ENCODE data around the gene DIS3L2. TPM values are rescaled to one million over a fixed set of nuclear protein-coding genes. Genes with fewer than 3 reads are reported as not detected.

The DIS3L2 gene
- total and polyA plus RNA-seq, 2 experiments from 2014 or later = 15.2 to 25.3 TPM

GRCh38 chr2:232335859-232336215 is 374.3 kb downstream of the DIS3L2 start (continued):
- no peak for TF ChIP-seq ZNF462 (CRISPR knock-in tag; IDR thresholded peaks at IDR 0.05)
- TF ChIP-seq ZNF331 (CRISPR knock-in tag; IDR thresholded peaks at IDR 0.05; ENCODE audit: low read depth) = no peak

GRCh38 chr2:232336241-232336736 is 374.8 kb downstream of the DIS3L2 start:
- no peak for DNase-seq (ENCODE audit: low spot score)
- Histone ChIP-seq H2AFZ (no peak overlapping the region), H3K36me3 (ENCODE audit: insufficient read depth) (no peaks in the 10 kb centered on the region), H3K27me3 (ENCODE audit: insufficient read depth) (no peaks in the 10 kb centered on the region), H3K4me1 (ENCODE audit: insufficient read depth) (no peaks in the 10 kb centered on the region), H3K27ac (ENCODE audit: low read depth) (no peak overlapping the region), H4K20me1 (replicated peaks; ENCODE audit: insufficient read depth) (no peaks in the 10 kb centered on the region), H3K79me2 (replicated peaks; ENCODE audit: insufficient read depth) (no peaks in the 10 kb centered on the region), H3F3A (replicated peaks; ENCODE audit: low read depth) (no peaks in the 10 kb centered on the region), H3K4me2 (no peak overlapping the region), H3K9me2 (ENCODE audit: insufficient read depth) (no peaks in the 10 kb centered on the region), H3K4me3 (no peak overlapping the region)
- no peak overlapping the region for H3K27ac Mint-ChIP-seq
- H3K4me3 Mint-ChIP-seq = no peak overlapping the region
- H3K4me1 Mint-ChIP-seq = 0 out of 3 replicates have a peak, but pooled peaks cover 4% of the 10 kb centered on the region
- ATAC-seq = no peak
- H3K27me3 Mint-ChIP-seq (ENCODE audit: insufficient read depth, low read depth, poor library complexity) = peaks cover 9% of the 10 kb centered on the region
- H3K36me3 Mint-ChIP-seq (ENCODE audit: low read depth) = no peaks in the 10 kb centered on the region; the same call in 2 of the 3 replicates
- H3K9me3 Mint-ChIP-seq = no peaks in the 10 kb centered on the region
- TF ChIP-seq POLR2AphosphoS5 (IDR thresholded peaks at IDR 0.05; ENCODE audit: low read depth) = no peak
- no peak for TF ChIP-seq NANOG (IDR thresholded peaks at IDR 0.05; ENCODE audit: borderline replicate concordance)
- no peak for TF ChIP-seq ZNF114 (CRISPR knock-in tag; IDR thresholded peaks at IDR 0.05)
- TF ChIP-seq ZNF462 (CRISPR knock-in tag; IDR thresholded peaks at IDR 0.05) = no peak
- TF ChIP-seq EZH2phosphoT487 (IDR thresholded peaks at IDR 0.05; ENCODE audit: unreplicated experiment) = no peak
- no peak for TF ChIP-seq EZH2 (IDR thresholded peaks at IDR 0.05; ENCODE audit: low read depth, unreplicated experiment)
- TF ChIP-seq JUNB (IDR thresholded peaks at IDR 0.05; ENCODE audit: unreplicated experiment) = no peak
